GM23248 (cell line): ENCODE results near the gene LIMS4.
"Not testable (repeated sequence)": the region's sequence is repeated elsewhere in the genome, so short reads cannot be mapped to it uniquely, and the experiment has no call there.

ENCODE experiments used
- EZH2 ChIP-seq: fragments of 200-600 bp; sonication (generic); IDR thresholded peaks from 2 replicates; pipeline ENCODE4 v1.6.1; 2018; ENCODE audit warnings: antibody characterized with exemption, mild to moderate bottlenecking; ENCODE audit not compliant: insufficient read depth, poor library complexity, severe bottlenecking
- EZH2phosphoT487 ChIP-seq: fragments of 200-600 bp; sonication (generic); IDR thresholded peaks from 2 replicates; pipeline ENCODE4 v1.6.1; 2018; ENCODE audit warnings: antibody characterized with exemption, moderate library complexity, mild to moderate bottlenecking, low read depth; ENCODE audit not compliant: insufficient read depth

DNA sequence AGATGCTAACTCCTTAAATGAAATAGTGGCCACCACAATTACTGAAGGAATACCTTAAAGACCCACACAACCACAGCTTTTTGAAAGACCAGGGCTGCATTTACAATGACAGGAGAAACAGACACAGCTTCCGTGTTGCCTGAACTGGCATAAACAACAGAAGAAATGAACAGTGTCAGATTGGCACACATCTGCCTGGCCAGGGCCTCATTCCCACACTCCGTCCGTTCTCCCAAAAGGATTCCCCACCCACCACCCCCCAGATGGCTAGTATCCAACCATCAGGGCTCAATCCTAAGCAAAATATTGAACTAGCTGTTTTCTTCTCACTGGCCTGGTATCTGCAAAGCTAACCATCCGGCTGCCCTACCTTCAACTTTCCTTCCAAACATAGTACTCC is 7.5 kb upstream of the LIMS4 start:
- not testable (repeated sequence) for TF ChIP-seq EZH2, EZH2phosphoT487
